SH-SY5Y (cell line): ENCODE results near the gene FAM98C.

ENCODE experiments used
- GATA2 ChIP-seq: IDR thresholded peaks from 2 replicates; pipeline ENCODE4 v1.6.1; 2011; ENCODE audit warnings: mild to moderate bottlenecking, low read depth, low read length
- GATA3 ChIP-seq: IDR thresholded peaks from 2 replicates; pipeline ENCODE4 v1.6.1; 2011; ENCODE audit warnings: low read depth, mild to moderate bottlenecking, low read length, moderate library complexity

DNA sequence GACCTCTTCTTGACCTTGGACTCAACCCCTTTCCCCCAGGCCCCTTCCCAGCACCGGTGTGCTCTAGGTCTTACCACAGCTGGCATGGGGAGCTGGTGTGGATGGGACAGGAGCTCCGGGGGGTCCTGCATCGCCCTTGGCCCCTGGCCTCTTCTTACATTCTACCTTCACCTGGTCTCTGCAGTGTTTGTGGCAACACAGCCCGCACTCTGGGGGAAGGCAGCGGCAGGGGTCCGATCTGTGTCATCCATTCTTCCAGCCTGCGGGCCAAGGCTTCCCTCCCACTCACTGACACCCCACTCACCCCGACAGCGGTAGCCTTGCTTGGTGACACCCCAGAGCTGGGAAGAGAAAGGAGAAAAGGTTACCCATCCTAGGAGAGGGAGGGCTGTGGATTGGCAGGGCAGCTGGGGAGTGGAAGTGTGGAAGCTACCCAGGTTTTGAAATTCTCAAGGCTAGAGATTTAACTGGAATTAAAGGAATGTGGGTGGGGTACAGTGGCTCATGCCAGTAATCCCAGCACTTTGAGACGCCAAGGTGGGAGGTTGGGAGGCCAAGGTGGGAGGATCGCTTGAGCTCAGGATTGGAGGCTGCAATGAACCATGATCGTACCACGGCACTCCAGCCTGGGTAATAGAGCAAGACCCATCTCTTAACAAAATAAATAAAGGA, 8.3 kb downstream of the FAM98C start:
- TF ChIP-seq GATA3: no peak
- TF ChIP-seq GATA2: no peak
